Measurements from ENCODE around the gene KANSL1.
A peak's percentile ranks its signal among the peaks of the same experiment; 100 is the strongest.
"Not testable (repeated sequence)": the region's sequence is repeated elsewhere in the genome, so short reads cannot be mapped to it uniquely, and the experiment has no call there.

The KANSL1 gene

GRCh38 chr17:46010597-46011186 lies 182.5 kb downstream of the KANSL1 start:
- no peak for DNase-seq

- DNase-seq, result no peak
Measured at GRCh38 chr17:46009681-46010596, 183.3 kb downstream of the KANSL1 start.

DNA sequence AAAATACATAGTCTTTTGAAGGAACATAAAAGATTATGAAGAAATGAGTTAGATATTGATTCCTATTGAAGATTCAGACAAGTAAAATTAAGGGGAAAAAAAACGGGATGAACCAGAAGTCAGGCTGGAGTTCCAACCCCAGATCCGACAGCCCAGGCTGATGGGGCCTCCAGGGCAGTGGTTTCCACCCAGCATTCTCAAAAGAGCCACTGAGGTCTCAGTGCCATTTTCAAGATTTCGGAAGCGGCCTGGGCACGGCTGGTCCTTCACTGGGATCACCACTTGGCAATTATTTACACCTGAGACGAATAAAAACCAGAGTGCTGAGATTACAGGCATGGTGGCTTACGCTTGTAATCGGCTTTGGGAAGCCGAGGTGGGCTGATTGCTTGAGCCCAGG lies 184.6 kb downstream of the KANSL1 start:
- no peak for DNase-seq

GRCh38 chr17:46007461-46007965 lies 185.7 kb downstream of the KANSL1 start:
- no peak for DNase-seq

- DNase-seq, result not testable (repeated sequence)
Measured at GRCh38 chr17:46006082-46006481, 187.1 kb downstream of the KANSL1 start.

DNA sequence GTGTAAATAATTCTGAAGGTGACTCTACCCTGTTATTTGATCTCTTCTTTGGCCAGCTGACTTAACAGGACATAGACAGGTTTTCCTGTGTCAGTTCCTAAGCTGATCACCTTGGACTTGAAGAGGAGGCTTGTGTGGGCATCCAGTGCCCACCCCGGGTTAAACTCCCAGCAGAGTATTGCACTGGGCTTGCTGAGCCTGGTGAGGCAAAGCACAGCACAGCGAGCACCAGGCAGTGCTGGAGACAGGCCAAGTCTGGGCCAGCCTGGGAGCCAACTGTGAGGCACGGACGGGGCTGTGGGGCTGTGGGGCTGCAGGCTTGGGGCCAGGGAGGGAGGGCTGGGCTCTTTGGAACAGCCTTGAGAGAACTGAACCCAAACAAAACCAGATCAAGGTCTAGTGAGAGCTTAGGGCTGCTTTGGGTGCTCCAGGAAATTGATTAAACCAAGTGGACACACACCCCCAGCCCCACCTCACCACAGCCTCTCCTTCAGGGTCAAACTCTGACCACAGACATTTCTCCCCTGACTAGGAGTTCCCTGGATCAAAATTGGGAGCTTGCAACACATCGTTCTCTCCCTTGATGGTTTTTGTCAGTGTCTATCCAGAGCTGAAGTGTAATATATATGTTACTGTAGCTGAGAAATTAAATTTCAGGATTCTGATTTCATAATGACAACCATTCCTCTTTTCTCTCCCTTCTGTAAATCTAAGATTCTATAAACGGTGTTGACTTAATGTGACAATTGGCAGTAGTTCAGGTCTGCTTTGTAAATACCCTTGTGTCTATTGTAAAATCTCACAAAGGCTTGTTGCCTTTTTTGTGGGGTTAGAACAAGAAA lies 189.1 kb downstream of the KANSL1 start:
- DNase-seq, result no peak

- DNase-seq, result no peak
Measured at GRCh38 chr17:46002973-46003316, 190.3 kb downstream of the KANSL1 start.

GRCh38 chr17:46002311-46002972 lies 190.8 kb downstream of the KANSL1 start:
- DNase-seq, result peak; percentile 25

DNA sequence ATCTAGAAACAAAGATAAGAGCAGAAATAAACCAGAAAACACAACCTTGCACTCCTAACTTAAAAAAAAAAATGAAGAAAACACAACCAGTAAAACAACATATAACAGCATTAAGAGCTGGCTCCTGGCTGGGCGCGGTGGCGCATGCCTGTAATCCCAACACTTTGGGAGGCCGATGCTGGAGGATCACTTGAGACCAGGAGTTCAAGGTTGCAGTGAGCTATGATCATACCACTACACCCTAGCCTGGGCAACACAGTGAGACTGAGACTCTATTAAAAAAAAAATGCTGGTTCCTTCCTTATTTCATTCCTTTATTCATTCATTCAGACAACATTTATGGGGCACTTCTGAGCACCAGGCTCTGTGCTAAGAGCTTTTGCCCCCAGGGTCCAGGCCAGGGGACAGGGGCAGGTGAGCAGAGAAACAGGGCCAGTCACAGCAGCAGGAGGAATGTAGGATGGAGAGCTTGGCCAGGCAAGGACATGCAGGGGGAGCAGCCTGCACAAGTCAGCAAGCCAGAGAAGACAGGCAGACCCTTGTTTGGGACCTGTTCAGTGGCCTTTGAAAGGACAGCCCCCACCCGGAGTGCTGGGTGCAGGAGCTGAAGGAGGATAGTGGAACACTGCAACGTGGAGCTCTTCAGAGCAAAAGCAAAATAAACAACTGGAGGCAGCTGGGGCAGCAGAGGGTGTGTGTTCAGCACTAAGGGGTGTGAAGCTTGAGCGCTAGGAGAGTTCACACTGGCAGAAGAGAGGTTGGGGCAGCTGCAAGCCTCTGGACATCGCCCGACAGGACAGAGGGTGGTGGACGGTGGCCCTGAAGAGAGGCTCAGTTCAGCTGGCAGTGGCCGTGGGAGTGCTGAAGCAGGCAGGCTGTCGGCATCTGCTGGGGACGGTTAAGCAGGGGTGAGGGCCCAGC lies 191.6 kb downstream of the KANSL1 start:
- DNase-seq, result no peak

- no peak for DNase-seq
Measured at GRCh38 chr17:46000757-46001156, 192.5 kb downstream of the KANSL1 start.

- no peak for DNase-seq
Measured at GRCh38 chr17:46000292-46000691, 192.9 kb downstream of the KANSL1 start.

DNA sequence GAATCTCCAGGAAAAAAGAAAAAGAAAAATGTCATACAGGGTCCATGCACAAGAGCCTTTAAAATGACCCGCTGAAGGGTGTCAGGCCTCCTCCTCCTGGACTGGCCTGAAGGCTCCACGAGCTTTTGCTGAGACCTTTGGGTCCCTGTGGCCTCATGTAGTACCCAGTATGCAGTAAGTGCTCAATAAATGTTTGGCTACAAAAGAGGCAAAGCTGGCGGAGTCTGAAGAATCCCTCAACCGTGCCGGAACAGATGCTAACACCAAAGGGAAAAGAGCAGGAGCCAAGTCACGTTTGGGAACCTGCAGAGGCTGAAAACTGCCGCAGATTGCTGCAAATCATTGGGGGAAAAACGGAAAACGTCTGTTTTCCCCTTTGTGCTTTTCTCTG lies 193.3 kb downstream of the KANSL1 start:
- DNase-seq, result no peak

DNA sequence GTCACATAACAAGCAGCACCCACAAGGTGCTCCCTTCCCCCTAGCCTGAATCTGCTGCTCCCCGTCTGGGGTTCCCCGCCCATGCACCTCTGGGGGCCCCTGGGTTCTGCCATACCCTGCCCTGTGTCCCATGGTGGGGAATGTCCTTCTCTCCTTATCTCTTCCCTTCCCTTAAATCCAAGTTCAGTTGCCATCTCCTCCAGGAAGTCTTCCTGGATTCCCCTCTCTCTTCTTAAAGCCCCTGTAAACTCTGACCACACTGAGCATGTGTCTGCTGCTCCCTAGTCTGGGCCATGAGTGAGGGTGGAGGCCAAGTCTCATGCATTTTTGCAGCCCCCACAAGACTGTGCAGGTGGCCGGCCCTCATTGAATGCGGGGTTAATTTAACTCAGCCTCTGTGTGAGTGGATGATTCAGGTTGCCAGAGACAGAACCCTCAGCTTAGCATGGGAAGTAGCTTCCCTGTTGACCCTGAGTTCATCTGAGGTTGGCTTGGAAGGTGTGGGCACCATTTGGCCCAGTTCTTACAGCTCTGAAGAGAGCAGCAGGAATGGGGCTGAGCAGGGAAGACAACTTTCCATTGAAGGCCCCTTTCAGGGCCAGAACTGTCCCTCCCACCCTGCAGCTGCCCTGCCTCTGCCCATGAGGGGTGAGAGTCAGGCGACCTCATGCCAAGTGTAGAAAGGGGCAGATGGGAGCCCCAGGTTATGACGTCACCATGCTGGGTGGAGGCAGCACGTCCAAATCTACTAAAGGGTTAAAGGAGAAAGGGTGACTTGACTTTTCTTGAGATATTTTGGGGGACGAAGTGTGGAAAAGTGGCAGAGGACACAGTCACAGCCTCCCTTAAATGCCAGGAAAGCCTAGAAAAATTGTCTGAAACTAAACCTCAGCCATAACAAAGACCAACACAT lies 194.0 kb downstream of the KANSL1 start, which contains the start of gene STH:
STH (plus strand) TSS at position 264 of the 913 bp plus-strand sequence; CDS start at position 294, 30 bp downstream.
- DNase-seq, result no peak

DNA sequence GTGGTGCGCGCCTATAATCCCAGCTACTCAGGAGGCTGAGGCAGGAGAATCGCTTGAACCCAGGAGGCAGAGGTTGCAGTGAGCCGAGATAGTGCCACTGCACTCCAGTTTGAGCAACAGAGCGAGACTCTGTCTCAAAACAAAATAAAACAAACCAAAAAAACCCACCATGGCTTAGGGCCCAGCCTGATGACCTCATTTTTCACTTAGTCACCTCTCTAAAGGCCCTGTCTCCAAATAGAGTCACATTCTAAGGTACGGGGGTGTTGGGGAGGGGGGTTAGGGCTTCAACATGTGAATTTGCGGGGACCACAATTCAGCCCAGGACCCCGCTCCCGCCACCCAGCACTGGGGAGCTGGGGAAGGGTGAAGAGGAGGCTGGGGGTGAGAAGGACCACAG lies 195.6 kb downstream of the KANSL1 start:
- DNase-seq, result no peak

GRCh38 chr17:45997166-45997565 lies 196.1 kb downstream of the KANSL1 start:
- no peak for DNase-seq

DNA sequence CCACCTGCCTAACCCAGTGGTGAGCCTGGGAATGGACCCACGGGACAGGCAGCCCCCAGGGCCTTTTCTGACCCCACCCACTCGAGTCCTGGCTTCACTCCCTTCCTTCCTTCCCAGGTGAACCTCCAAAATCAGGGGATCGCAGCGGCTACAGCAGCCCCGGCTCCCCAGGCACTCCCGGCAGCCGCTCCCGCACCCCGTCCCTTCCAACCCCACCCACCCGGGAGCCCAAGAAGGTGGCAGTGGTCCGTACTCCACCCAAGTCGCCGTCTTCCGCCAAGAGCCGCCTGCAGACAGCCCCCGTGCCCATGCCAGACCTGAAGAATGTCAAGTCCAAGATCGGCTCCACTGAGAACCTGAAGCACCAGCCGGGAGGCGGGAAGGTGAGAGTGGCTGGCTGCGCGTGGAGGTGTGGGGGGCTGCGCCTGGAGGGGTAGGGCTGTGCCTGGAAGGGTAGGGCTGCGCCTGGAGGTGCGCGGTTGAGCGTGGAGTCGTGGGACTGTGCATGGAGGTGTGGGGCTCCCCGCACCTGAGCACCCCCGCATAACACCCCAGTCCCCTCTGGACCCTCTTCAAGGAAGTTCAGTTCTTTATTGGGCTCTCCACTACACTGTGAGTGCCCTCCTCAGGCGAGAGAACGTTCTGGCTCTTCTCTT lies 196.8 kb downstream of the KANSL1 start:
- DNase-seq, result no peak

- no peak for DNase-seq
Measured at GRCh38 chr17:45995627-45996270, 197.5 kb downstream of the KANSL1 start.

- DNase-seq, result no peak
Measured at GRCh38 chr17:45994987-45995386, 198.2 kb downstream of the KANSL1 start.

- DNase-seq, result no peak
Measured at GRCh38 chr17:45993962-45994627, 199.1 kb downstream of the KANSL1 start.
